ENCODE results near the gene CMSS1.
"Not testable (repeated sequence)": the region's sequence is repeated elsewhere in the genome, so short reads cannot be mapped to it uniquely, and the experiment has no call there.

The CMSS1 gene

DNA sequence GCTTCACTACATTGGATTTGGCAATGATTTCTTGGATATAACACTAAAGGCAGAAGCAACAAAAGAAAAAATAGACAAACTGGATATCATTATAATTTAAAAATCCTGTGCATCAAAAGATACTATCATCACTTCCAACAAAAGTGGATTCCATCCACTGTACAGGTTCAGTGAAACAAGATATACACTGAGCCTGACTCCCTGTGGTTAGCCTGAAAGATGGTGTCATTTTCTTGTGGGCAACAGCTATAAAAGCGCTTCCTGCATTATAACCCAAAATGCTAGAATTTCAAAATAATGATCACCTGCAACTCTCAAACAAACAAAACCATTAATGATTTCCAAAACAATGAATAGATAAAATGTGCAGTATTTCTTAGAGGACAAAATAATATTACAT lies 403.5 kb downstream of the CMSS1 start:
- H3K4me3 ChIP-seq (ENCODE audit: low read length) = no peak overlapping the region
- TF ChIP-seq, protein P1, sequence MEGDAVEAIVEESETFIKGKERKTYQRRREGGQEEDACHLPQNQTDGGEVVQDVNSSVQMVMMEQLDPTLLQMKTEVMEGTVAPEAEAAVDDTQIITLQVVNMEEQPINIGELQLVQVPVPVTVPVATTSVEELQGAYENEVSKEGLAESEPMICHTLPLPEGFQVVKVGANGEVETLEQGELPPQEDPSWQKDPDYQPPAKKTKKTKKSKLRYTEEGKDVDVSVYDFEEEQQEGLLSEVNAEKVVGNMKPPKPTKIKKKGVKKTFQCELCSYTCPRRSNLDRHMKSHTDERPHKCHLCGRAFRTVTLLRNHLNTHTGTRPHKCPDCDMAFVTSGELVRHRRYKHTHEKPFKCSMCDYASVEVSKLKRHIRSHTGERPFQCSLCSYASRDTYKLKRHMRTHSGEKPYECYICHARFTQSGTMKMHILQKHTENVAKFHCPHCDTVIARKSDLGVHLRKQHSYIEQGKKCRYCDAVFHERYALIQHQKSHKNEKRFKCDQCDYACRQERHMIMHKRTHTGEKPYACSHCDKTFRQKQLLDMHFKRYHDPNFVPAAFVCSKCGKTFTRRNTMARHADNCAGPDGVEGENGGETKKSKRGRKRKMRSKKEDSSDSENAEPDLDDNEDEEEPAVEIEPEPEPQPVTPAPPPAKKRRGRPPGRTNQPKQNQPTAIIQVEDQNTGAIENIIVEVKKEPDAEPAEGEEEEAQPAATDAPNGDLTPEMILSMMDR (IDR thresholded peaks at IDR 0.05; ENCODE audit: insufficient read depth, low read depth, low read length, missing control alignments) = no peak
- DNase-seq (ENCODE audit: low read depth) = no peak

DNA sequence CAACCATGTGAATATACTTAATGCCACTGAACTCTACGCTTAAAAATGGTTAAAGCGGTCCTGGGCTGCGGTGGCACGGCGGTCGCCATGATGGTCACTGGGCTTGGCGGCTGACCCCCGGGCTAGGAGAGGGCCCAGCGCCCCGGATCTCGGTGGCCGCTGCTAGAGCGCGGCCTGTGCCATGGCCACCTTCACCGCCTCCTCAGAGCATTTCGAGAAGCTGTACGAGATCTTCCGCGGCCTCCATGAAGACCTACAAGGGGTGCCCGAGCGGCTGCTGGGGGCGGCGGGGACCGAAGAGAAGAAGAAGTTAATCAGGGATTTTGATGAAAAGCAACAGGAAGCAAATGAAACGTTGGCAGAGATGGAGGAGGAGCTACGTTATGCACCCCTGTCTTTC lies 407.5 kb downstream of the CMSS1 start:
- DNase-seq (ENCODE audit: low read depth) = no peak
- no peak overlapping the region for H3K4me3 ChIP-seq (ENCODE audit: low read length)
- TF ChIP-seq, protein P1 (IDR thresholded peaks at IDR 0.05; ENCODE audit: insufficient read depth, low read depth, low read length, missing control alignments) = no peak

DNA sequence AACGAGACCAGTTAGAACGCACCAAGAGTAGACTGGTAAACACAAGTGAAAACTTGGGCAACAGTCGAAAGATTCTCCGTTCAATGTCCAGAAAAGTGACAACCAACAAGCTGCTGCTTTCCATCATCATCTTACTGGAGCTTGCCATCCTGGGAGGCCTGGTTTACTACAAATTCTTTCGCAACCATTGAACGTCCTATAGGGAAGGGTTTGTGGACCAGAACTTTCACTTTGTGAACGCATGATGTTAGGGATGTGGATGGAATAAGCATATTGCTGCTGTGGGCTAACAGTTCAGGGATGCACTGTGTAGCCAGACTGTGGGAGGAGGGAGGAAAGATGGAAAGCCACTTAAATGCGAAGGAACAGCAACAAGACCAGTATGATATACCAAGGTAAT lies 408.2 kb downstream of the CMSS1 start:
- TF ChIP-seq, protein P1 (IDR thresholded peaks at IDR 0.05; ENCODE audit: insufficient read depth, low read depth, low read length, missing control alignments) = no peak
- no peak overlapping the region for H3K4me3 ChIP-seq (ENCODE audit: low read length)
- DNase-seq (ENCODE audit: low read depth) = no peak

DNA sequence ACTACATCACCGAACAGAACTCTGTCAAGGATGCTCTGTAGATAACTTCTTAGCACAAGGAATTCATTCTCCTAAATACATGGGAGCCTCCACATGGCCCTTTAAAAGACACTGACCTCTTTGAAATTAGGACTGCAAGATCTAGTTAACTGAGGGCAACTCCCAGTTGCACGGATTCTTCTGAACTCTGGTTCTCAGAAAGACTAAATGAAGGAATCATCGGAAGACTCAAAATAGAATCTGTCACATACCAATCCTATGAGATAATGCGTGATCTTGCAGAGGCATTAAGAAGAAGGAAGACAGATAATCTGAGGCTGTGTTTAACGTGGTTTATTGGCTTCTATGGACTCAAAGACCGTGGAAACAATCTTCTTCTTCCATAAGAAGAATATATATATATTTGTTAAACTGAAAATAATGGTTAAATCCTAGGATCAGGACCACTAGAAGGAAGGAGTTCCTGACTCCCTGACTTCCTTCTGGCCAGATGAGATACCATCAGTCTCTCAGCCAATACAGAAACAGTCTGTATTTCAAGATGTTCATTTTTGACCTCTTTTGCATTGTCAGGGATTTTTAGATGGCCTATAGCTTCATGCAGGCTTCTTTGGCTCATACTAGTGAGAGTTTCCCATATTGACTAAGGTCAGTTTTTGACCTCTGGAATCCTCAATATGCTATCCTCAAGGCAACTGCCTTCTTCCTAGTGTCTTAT lies 409.2 kb downstream of the CMSS1 start:
- peak; percentile 19 for DNase-seq (ENCODE audit: low read depth)

GRCh38 chr3:100227511-100227921 lies 409.9 kb downstream of the CMSS1 start:
- H3K4me3 ChIP-seq (ENCODE audit: low read length) = no peak overlapping the region
- TF ChIP-seq, protein P1 (IDR thresholded peaks at IDR 0.05; ENCODE audit: insufficient read depth, low read depth, low read length, missing control alignments) = no peak
- DNase-seq (ENCODE audit: low read depth) = peak; percentile 24

More for the DNA sequence above, 409.2 kb downstream of the CMSS1 start:
- H3K4me3 ChIP-seq (ENCODE audit: low read length) = no peak overlapping the region
- TF ChIP-seq, protein P1 (IDR thresholded peaks at IDR 0.05; ENCODE audit: insufficient read depth, low read depth, low read length, missing control alignments) = no peak

DNA sequence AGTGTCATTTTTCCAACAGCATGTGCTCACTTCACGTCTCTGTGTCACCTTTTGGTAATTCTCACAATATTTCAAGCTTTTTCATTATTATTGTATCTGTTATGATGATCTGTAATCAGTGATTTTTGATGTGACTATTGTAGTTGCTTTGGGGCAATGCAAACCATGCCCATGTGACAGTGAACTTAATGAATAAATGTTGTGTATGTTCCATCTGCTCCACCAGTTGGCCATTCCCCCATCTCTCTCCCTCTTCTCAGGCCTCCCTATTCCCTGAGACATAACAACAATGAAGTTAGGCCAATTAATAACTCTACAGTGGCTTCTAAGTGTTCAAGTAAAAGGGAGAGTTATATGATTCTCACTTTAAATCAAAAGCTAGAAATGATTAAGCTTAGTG lies 410.6 kb downstream of the CMSS1 start:
- no peak for DNase-seq (ENCODE audit: low read depth)
- TF ChIP-seq, protein P1 (IDR thresholded peaks at IDR 0.05; ENCODE audit: insufficient read depth, low read depth, low read length, missing control alignments) = no peak
- H3K4me3 ChIP-seq (ENCODE audit: low read length) = no peak overlapping the region

- not testable (repeated sequence) for DNase-seq (ENCODE audit: low read depth)
These were observed 411.5 kb downstream of the CMSS1 start for GRCh38 chr3:100229188-100229587.

More at GRCh38 chr3:100229188-100229587, 411.5 kb downstream of the CMSS1 start:
- H3K4me3 ChIP-seq (ENCODE audit: low read length) = not testable (repeated sequence)

Measured in epithelial cell of esophagus (primary cell).